Measurements from ENCODE around the gene DCC. TPM values are rescaled to one million over a fixed set of nuclear protein-coding genes. Genes with fewer than 3 reads are reported as not detected.

The DCC gene
- total and polyA plus RNA-seq, 2 experiments from 2014 or later, result not detected

GRCh38 chr18:52504589-52504988 is 164.6 kb downstream of the DCC start:
- 26 to 30% methylated on average over 5 of the region's 5 CpGs for WGBS, 2 experiments (ENCODE audit: low coverage in 1 of 2, low lambda C conversion rate in 2 of 2, missing lambda C conversion rate in 2 of 2)
- TF ChIP-seq EZH2phosphoT487 (IDR thresholded peaks at IDR 0.05; ENCODE audit: insufficient read depth, low read depth) (no peak), EZH2 (IDR thresholded peaks at IDR 0.05; ENCODE audit: insufficient read depth, poor library complexity, severe bottlenecking) (no peak)
- Histone ChIP-seq H3K4me3 (no peak overlapping the region), H3K36me3 (ENCODE audit: low read depth) (no peaks in the 10 kb centered on the region), H2AFZ (no peak overlapping the region), H3K9me2 (ENCODE audit: insufficient read depth) (no peaks in the 10 kb centered on the region), H3K9ac (no peak overlapping the region), H3K27ac (no peak overlapping the region), H3K27me3 (replicated peaks; ENCODE audit: insufficient read depth) (no peaks in the 10 kb centered on the region), H3K9me3 (ENCODE audit: low read depth) (no peaks in the 10 kb centered on the region), H3K4me2 (ENCODE audit: unreplicated experiment) (no peak overlapping the region), H3F3A (ENCODE audit: insufficient read depth) (no peaks in the 10 kb centered on the region), H4K20me1 (ENCODE audit: insufficient read depth) (no peaks in the 10 kb centered on the region), H3K4me1 (ENCODE audit: insufficient read depth) (no peaks in the 10 kb centered on the region), H3K79me2 (ENCODE audit: insufficient read depth) (no peaks in the 10 kb centered on the region)
- DNase-seq, result no peak
- in situ Hi-C loops (cut with MboI), result no loop called here

GRCh38 chr18:52510139-52510538 is 170.1 kb downstream of the DCC start:
- TF ChIP-seq EZH2phosphoT487 (IDR thresholded peaks at IDR 0.05; ENCODE audit: insufficient read depth, low read depth), result no peak
- TF ChIP-seq EZH2 (IDR thresholded peaks at IDR 0.05; ENCODE audit: insufficient read depth, poor library complexity, severe bottlenecking), result no peak
- Histone ChIP-seq H3K9me2 (ENCODE audit: insufficient read depth) (no peaks in the 10 kb centered on the region), H3K36me3 (ENCODE audit: low read depth) (no peaks in the 10 kb centered on the region), H3F3A (ENCODE audit: insufficient read depth) (no peaks in the 10 kb centered on the region), H3K9me3 (ENCODE audit: low read depth) (no peaks in the 10 kb centered on the region), H3K79me2 (ENCODE audit: insufficient read depth) (no peaks in the 10 kb centered on the region), H2AFZ (no peak overlapping the region), H3K4me2 (ENCODE audit: unreplicated experiment) (no peak overlapping the region), H3K9ac (no peak overlapping the region), H4K20me1 (ENCODE audit: insufficient read depth) (no peaks in the 10 kb centered on the region), H3K4me1 (ENCODE audit: insufficient read depth) (no peaks in the 10 kb centered on the region), H3K27ac (no peak overlapping the region), H3K27me3 (replicated peaks; ENCODE audit: insufficient read depth) (no peaks in the 10 kb centered on the region), H3K4me3 (no peak overlapping the region)
- in situ Hi-C loops (cut with MboI), result no loop called here
- 29 to 38% methylated on average over 3 of the region's 3 CpGs for WGBS, 2 experiments (ENCODE audit: low coverage in 1 of 2, low lambda C conversion rate in 2 of 2, missing lambda C conversion rate in 2 of 2)
- no peak for DNase-seq

- Histone ChIP-seq H2AFZ (no peak overlapping the region), H3K79me2 (ENCODE audit: insufficient read depth) (no peaks in the 10 kb centered on the region), H4K20me1 (ENCODE audit: insufficient read depth) (no peaks in the 10 kb centered on the region), H3K4me3 (no peak overlapping the region), H3K36me3 (ENCODE audit: low read depth) (no peaks in the 10 kb centered on the region), H3K9me3 (ENCODE audit: low read depth) (no peaks in the 10 kb centered on the region), H3K4me1 (ENCODE audit: insufficient read depth) (no peaks in the 10 kb centered on the region), H3F3A (ENCODE audit: insufficient read depth) (no peaks in the 10 kb centered on the region), H3K4me2 (ENCODE audit: unreplicated experiment) (no peak overlapping the region), H3K9me2 (ENCODE audit: insufficient read depth) (no peaks in the 10 kb centered on the region), H3K27me3 (replicated peaks; ENCODE audit: insufficient read depth) (no peaks in the 10 kb centered on the region), H3K27ac (no peak overlapping the region), H3K9ac (no peak overlapping the region)
- in situ Hi-C loops (cut with MboI), result no loop called here
- TF ChIP-seq EZH2 (IDR thresholded peaks at IDR 0.05; ENCODE audit: insufficient read depth, poor library complexity, severe bottlenecking), result no peak
- no peak for DNase-seq
- 10 to 20% methylated on average over 2 of the region's 2 CpGs for WGBS, 2 experiments (ENCODE audit: low coverage in 1 of 2, low lambda C conversion rate in 2 of 2, missing lambda C conversion rate in 2 of 2)
These were observed 178.1 kb downstream of the DCC start for GRCh38 chr18:52518086-52518485.

- Histone ChIP-seq H3K4me3 (no peak overlapping the region), H3K4me1 (ENCODE audit: insufficient read depth) (no peaks in the 10 kb centered on the region), H3K9ac (no peak overlapping the region), H2AFZ (no peak overlapping the region), H3K79me2 (ENCODE audit: insufficient read depth) (no peaks in the 10 kb centered on the region), H3K9me3 (ENCODE audit: low read depth) (no peaks in the 10 kb centered on the region), H3K36me3 (ENCODE audit: low read depth) (no peaks in the 10 kb centered on the region), H3F3A (ENCODE audit: insufficient read depth) (no peaks in the 10 kb centered on the region), H3K27me3 (replicated peaks; ENCODE audit: insufficient read depth) (no peaks in the 10 kb centered on the region), H3K27ac (no peak overlapping the region), H3K9me2 (ENCODE audit: insufficient read depth) (no peaks in the 10 kb centered on the region), H3K4me2 (ENCODE audit: unreplicated experiment) (no peak overlapping the region), H4K20me1 (ENCODE audit: insufficient read depth) (no peaks in the 10 kb centered on the region)
- WGBS, 2 experiments (ENCODE audit: low coverage in 1 of 2, low lambda C conversion rate in 2 of 2, missing lambda C conversion rate in 2 of 2), result 0% methylated on average over 1 of the region's 1 CpG
- in situ Hi-C loops (cut with MboI), result no loop called here
- DNase-seq, result no peak
- TF ChIP-seq EZH2phosphoT487 (IDR thresholded peaks at IDR 0.05; ENCODE audit: insufficient read depth, low read depth) (no peak), EZH2 (IDR thresholded peaks at IDR 0.05; ENCODE audit: insufficient read depth, poor library complexity, severe bottlenecking) (no peak)
These were observed 179.0 kb downstream of the DCC start for GRCh38 chr18:52519021-52519420.

GRCh38 chr18:52523566-52523965 is 183.6 kb downstream of the DCC start:
- Histone ChIP-seq H3K27me3 (replicated peaks; ENCODE audit: insufficient read depth) (no peaks in the 10 kb centered on the region), H3K36me3 (ENCODE audit: low read depth) (no peaks in the 10 kb centered on the region), H3K9me3 (ENCODE audit: low read depth) (no peaks in the 10 kb centered on the region), H3K9me2 (ENCODE audit: insufficient read depth) (no peaks in the 10 kb centered on the region), H3K79me2 (ENCODE audit: insufficient read depth) (no peaks in the 10 kb centered on the region), H3K4me2 (ENCODE audit: unreplicated experiment) (no peak overlapping the region), H3F3A (ENCODE audit: insufficient read depth) (no peaks in the 10 kb centered on the region), H3K27ac (no peak overlapping the region), H2AFZ (no peak overlapping the region), H3K4me1 (ENCODE audit: insufficient read depth) (no peaks in the 10 kb centered on the region), H3K9ac (no peak overlapping the region), H3K4me3 (no peak overlapping the region), H4K20me1 (ENCODE audit: insufficient read depth) (no peaks in the 10 kb centered on the region)
- 0% methylated on average over 1 of the region's 1 CpG for WGBS, 2 experiments (ENCODE audit: low coverage in 1 of 2, low lambda C conversion rate in 2 of 2, missing lambda C conversion rate in 2 of 2)
- DNase-seq, result no peak
- in situ Hi-C loops (cut with MboI), result no loop called here
- TF ChIP-seq EZH2 (IDR thresholded peaks at IDR 0.05; ENCODE audit: insufficient read depth, poor library complexity, severe bottlenecking) (no peak), EZH2phosphoT487 (IDR thresholded peaks at IDR 0.05; ENCODE audit: insufficient read depth, low read depth) (no peak)
